ENCODE measurements around the gene MYO7B. TPM values are rescaled to one million over a fixed set of nuclear protein-coding genes. Genes with fewer than 3 reads are reported as not detected.
"Not testable (repeated sequence)": the region's sequence is repeated elsewhere in the genome, so short reads cannot be mapped to it uniquely, and the experiment has no call there.

The MYO7B gene
- total RNA-seq, 2 donors from 2014 or later = 0.14 to 0.78 TPM

- TF ChIP-seq, protein P1, sequence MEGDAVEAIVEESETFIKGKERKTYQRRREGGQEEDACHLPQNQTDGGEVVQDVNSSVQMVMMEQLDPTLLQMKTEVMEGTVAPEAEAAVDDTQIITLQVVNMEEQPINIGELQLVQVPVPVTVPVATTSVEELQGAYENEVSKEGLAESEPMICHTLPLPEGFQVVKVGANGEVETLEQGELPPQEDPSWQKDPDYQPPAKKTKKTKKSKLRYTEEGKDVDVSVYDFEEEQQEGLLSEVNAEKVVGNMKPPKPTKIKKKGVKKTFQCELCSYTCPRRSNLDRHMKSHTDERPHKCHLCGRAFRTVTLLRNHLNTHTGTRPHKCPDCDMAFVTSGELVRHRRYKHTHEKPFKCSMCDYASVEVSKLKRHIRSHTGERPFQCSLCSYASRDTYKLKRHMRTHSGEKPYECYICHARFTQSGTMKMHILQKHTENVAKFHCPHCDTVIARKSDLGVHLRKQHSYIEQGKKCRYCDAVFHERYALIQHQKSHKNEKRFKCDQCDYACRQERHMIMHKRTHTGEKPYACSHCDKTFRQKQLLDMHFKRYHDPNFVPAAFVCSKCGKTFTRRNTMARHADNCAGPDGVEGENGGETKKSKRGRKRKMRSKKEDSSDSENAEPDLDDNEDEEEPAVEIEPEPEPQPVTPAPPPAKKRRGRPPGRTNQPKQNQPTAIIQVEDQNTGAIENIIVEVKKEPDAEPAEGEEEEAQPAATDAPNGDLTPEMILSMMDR (IDR thresholded peaks at IDR 0.05) = no peak
- Histone ChIP-seq H3K4me1 (ENCODE audit: control insufficient read depth in 1 of 2, low read depth in 2 of 2) (peaks cover 21 to 41% of the 10 kb centered on the region in 2 donors), H3K4me3 (no peak overlapping the region), H3K9me3 (no peaks in the 10 kb centered on the region), H3K36me3 (no peaks in the 10 kb centered on the region), H3K27ac (peak overlapping the region; percentile 69 to 76), H3K27me3 (replicated peaks; ENCODE audit: insufficient read depth) (no peaks in the 10 kb centered on the region)
- ATAC-seq (ENCODE audit: insufficient number of reproducible peaks, low FRiP score, low read depth) (no peak), DNase-seq (ENCODE audit: low spot score) (no peak)
Observed at GRCh38 chr2:127568128-127568527, 32.6 kb downstream of the MYO7B start.

DNA sequence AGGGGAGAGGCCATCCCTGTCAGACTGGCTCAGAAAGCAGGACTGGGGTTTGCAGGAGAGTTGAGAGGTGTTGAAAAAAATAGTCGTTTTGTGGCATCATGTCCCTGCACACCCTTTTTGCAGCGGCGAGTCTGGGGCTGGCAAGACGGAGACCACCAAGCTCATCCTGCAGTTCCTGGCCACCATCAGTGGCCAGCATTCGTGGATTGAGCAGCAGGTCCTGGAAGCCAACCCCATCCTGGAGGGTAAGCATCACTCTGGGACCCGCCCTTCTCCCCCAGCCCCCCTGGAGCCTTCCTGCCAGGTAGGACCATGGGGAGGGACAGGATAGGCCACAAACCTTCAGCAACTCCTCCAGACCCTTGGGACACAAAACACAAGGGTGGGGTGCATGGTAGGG, 34.2 kb downstream of the MYO7B start:
- H3K27ac ChIP-seq = peak overlapping the region; percentile 4 to 64
- H3K36me3 ChIP-seq = no peaks in the 10 kb centered on the region

GRCh38 chr2:127570282-127571250, 35.1 kb downstream of the MYO7B start:
- DNase-seq (ENCODE audit: low spot score) (no peak), ATAC-seq (ENCODE audit: insufficient number of reproducible peaks, low FRiP score, low read depth) (no peak)
- Histone ChIP-seq H3K4me1 (ENCODE audit: control insufficient read depth in 1 of 2, low read depth in 2 of 2) (peaks cover 21 to 42% of the 10 kb centered on the region in 2 donors), H3K27me3 (replicated peaks; ENCODE audit: insufficient read depth) (no peaks in the 10 kb centered on the region), H3K4me3 (no peak overlapping the region), H3K9me3 (no peaks in the 10 kb centered on the region), H3K36me3 (no peaks in the 10 kb centered on the region), H3K27ac (peak overlapping the region; percentile 54 to 64)
- TF ChIP-seq, protein P1 (IDR thresholded peaks at IDR 0.05) = no peak

More for the DNA sequence above, 34.2 kb downstream of the MYO7B start:
- peaks cover 21 to 41% of the 10 kb centered on the region in 2 donors for H3K4me1 ChIP-seq (ENCODE audit: control insufficient read depth in 1 of 2, low read depth in 2 of 2)
- H3K27me3 ChIP-seq (replicated peaks; ENCODE audit: insufficient read depth) = no peaks in the 10 kb centered on the region
- DNase-seq (ENCODE audit: low spot score) (no peak), ATAC-seq (ENCODE audit: insufficient number of reproducible peaks, low FRiP score, low read depth) (no peak)
- no peaks in the 10 kb centered on the region for H3K9me3 ChIP-seq
- no peak overlapping the region for H3K4me3 ChIP-seq
- TF ChIP-seq, protein P1 (IDR thresholded peaks at IDR 0.05) = no peak

DNA sequence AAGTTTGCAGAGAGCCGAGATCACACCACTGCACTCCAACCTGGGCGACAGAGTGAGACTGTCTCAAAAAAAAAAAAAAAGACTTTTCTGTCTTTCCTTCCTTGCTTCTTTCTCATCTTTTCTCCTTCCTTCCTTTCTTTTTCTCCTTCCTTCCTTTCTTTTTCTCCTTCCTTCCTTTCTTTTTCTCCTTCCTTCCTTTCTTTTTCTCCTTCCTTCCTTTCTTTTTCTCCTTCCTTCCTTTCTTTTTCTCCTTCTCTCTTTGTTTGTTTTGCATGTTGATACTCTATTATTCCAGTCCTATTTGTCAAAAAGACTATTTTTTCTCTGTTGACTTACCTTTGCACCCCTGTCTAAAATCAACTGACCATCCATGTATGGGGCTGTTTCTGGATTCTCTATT, 36.9 kb downstream of the MYO7B start:
- not testable (repeated sequence) for H3K36me3 ChIP-seq; ATAC-seq (ENCODE audit: insufficient number of reproducible peaks, low FRiP score, low read depth); H3K27ac ChIP-seq; DNase-seq (ENCODE audit: low spot score); H3K9me3 ChIP-seq; H3K27me3 ChIP-seq (replicated peaks; ENCODE audit: insufficient read depth); H3K4me3 ChIP-seq
- peaks cover 31 to 57% of the 10 kb centered on the region in 2 donors for H3K4me1 ChIP-seq (ENCODE audit: control insufficient read depth in 1 of 2, low read depth in 2 of 2)

GRCh38 chr2:127572841-127573240, 37.4 kb downstream of the MYO7B start:
- H3K9me3 ChIP-seq = no peaks in the 10 kb centered on the region
- H3K27ac ChIP-seq = no peak overlapping the region
- TF ChIP-seq, protein P1 (IDR thresholded peaks at IDR 0.05) = no peak
- ATAC-seq (ENCODE audit: insufficient number of reproducible peaks, low FRiP score, low read depth) (no peak), DNase-seq (ENCODE audit: low spot score) (no peak)
- H3K36me3 ChIP-seq = no peaks in the 10 kb centered on the region
- no peaks in the 10 kb centered on the region for H3K27me3 ChIP-seq (replicated peaks; ENCODE audit: insufficient read depth)
- H3K4me1 ChIP-seq (ENCODE audit: control insufficient read depth in 1 of 2, low read depth in 2 of 2) = peaks cover 30 to 54% of the 10 kb centered on the region in 2 donors
- no peak overlapping the region for H3K4me3 ChIP-seq

All from thoracic aorta (tissue), 2 donors.